Stimulated activated naive CD8-positive, alpha-beta T cell treated with anti-CD3 and anti-CD28 coated beads, Interleukin-15, Interleukin-2, amounts not matched to agents 100 U/mL and 50 U/mL, for 24 hours (primary cell): ENCODE data around the gene PLA2G3.

Source experiments
- ATAC-seq: fragments of 150-1000 bp; cut with Tn5 transposase; one replicate; pipeline ENCODE4 v1.10.0; 2021
- DNase-seq: peaks from one replicate; pipeline ENCODE4 v3.0.0; 2021

The PLA2G3 gene

DNA sequence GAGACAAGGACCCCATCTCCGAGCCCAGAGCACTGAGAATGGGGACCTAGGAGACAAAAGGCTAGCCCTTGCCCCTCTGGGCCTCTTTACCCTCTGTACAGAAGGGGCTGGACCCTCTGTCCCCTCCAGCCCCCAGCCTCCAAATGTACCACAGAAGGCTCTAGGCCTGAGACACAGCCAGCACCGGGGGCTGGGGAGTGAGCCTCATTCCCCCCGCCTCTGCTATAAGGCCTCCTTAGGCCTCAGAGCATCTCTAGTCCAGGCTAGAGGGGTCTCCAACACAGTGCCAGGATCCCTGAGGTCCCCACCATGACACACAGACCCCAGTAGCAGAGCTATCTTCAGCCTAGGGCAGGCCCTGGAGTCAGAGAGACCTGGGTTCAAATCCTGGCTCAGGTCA lies 54.4 kb downstream of the PLA2G3 start:
- no peak for DNase-seq
- no peak for ATAC-seq

DNA sequence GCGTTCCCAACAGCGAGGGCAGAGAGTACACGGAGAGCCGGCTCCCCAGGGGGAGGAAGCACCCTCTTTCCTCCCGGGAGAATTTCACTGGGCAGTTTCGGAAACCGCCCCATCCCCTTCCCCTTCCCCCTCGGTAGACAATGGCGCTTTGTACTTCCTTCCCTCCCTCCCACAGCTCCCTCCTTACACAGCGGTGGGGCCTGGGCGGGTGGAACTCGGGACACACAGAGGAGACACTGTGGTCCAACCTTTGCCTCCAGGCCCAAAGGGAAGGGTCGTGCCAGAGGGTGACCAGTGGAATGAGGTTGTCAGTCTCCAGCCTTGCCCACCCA lies 54.8 kb downstream of the PLA2G3 start:
- ATAC-seq (no peak), DNase-seq (no peak)

DNA sequence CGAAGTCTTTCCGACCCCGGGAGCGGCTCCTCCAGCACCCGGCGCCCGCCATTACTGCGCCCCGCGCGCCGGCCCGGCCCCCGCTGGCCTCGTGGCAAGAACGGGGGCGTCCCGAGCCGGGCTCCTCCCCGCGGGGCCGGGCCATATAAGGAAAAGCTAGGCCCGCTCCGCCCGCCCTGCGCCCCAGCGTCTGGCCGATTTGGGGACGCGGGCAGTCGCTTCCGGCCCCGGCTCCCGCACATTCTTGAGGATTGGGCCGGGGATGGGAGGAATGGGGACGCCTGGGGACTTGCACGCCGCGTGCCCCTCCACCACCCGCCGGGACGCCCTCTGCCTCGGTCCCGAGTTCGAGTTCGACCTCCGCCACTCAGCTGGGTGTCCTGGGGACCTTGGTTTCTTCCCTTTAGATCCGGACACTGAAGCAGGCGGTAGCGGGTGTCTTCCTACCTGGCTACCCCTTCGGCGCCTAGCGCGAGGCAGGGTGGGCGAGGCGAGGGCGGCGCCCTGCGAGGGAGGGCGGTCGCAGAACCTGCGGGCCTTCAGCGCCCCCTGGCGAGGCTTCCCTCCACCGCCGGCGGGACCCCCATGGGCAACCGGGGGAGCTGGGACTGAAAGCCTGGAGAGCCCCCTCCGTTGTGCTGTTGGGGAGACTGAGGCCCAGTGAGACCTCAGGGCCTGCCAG lies 55.4 kb downstream of the PLA2G3 start:
- peak; percentile 81 for ATAC-seq
- peak; percentile 92 for DNase-seq
